Type B pancreatic cell (in vitro differentiated cells): ENCODE data around the gene ILRUN. TPM values are rescaled to one million over a fixed set of nuclear protein-coding genes. Genes with fewer than 3 reads are reported as not detected.

Source experiments
- DNase-seq: peaks from one replicate; pipeline ENCODE4 v3.0.0; 2021; ENCODE audit warnings: mixed read lengths; ENCODE audit not compliant: unreplicated experiment; ENCODE audit errors: extremely low spot score
- H3K27ac Mint-ChIP-seq: 2 replicates; pipeline ENCODE4 v1.8.0; 2021; ENCODE audit warnings: mild to moderate bottlenecking, mixed read lengths
- H3K27me3 Mint-ChIP-seq: 2 replicates; pipeline ENCODE4 v1.8.0; 2021; ENCODE audit warnings: mixed read lengths
- H3K36me3 Mint-ChIP-seq: 2 replicates; pipeline ENCODE4 v1.8.0; 2021; ENCODE audit warnings: mixed read lengths
- H3K4me1 Mint-ChIP-seq: one replicate; pipeline ENCODE4 v1.8.0; 2021; ENCODE audit warnings: mixed read lengths; ENCODE audit not compliant: unreplicated experiment
- H3K4me3 Mint-ChIP-seq: 2 replicates; pipeline ENCODE4 v1.8.0; 2021; ENCODE audit warnings: mild to moderate bottlenecking, mixed read lengths
- H3K9me3 Mint-ChIP-seq: 2 replicates; pipeline ENCODE4 v1.8.0; 2021; ENCODE audit warnings: mixed read lengths
- CTCF ChIP-seq: fragments of 200-600 bp; sonication (generic); conservative IDR thresholded peaks from 2 replicates; pipeline ENCODE4 v1.5.0; 2021; ENCODE audit warnings: antibody characterized with exemption, mild to moderate bottlenecking
- total RNA-seq: library from RNA; stranded (reverse); gene quantifications from 2 replicates; pipeline ENCODE4 v1.2.1, GENCODE V29; 2021; ENCODE audit warnings: low replicate concordance

ILRUN gene
- total RNA-seq, 1 donor from 2014 or later: 60.3 TPM

- no peaks in the 10 kb centered on the region for H3K9me3 Mint-ChIP-seq
- H3K36me3 Mint-ChIP-seq: no peaks in the 10 kb centered on the region
- DNase-seq: no peak
- TF ChIP-seq CTCF: no peak
- no peaks in the 10 kb centered on the region for H3K27me3 Mint-ChIP-seq
- peaks cover 8% of the 10 kb centered on the region for H3K4me1 Mint-ChIP-seq
- H3K4me3 Mint-ChIP-seq: no peak overlapping the region
- H3K27ac Mint-ChIP-seq: no peak overlapping the region
Observed at GRCh38 chr6:34709386-34709785, 12.8 kb upstream of the ILRUN start.

GRCh38 chr6:34705241-34705640 lies 8.7 kb upstream of the ILRUN start:
- no peak overlapping the region for H3K4me3 Mint-ChIP-seq
- peaks cover 8% of the 10 kb centered on the region for H3K4me1 Mint-ChIP-seq
- no peak for DNase-seq
- TF ChIP-seq CTCF: no peak
- no peak overlapping the region for H3K27ac Mint-ChIP-seq
- H3K9me3 Mint-ChIP-seq: no peaks in the 10 kb centered on the region
- no peaks in the 10 kb centered on the region for H3K27me3 Mint-ChIP-seq
- no peaks in the 10 kb centered on the region for H3K36me3 Mint-ChIP-seq

GRCh38 chr6:34701199-34701598 lies 4.6 kb upstream of the ILRUN start:
- Mint-ChIP-seq H3K9me3 (no peaks in the 10 kb centered on the region), H3K27me3 (no peaks in the 10 kb centered on the region)

GRCh38 chr6:34697904-34698559 lies 1.5 kb upstream of the ILRUN start:
- DNase-seq: no peak
- Mint-ChIP-seq H3K9me3 (no peaks in the 10 kb centered on the region), H3K4me1 (peaks cover 31% of the 10 kb centered on the region), H3K4me3 (peak overlapping the region; percentile 99), H3K27ac (no peak overlapping the region), H3K27me3 (no peaks in the 10 kb centered on the region), H3K36me3 (peaks cover 7% of the 10 kb centered on the region)
- TF ChIP-seq CTCF: no peak

More at GRCh38 chr6:34701199-34701598, 4.6 kb upstream of the ILRUN start:
- peaks cover 8% of the 10 kb centered on the region for H3K4me1 Mint-ChIP-seq
- H3K27ac Mint-ChIP-seq: peak overlapping the region; percentile 5
- no peak overlapping the region for H3K4me3 Mint-ChIP-seq
- TF ChIP-seq CTCF: no peak
- H3K36me3 Mint-ChIP-seq: no peaks in the 10 kb centered on the region
- DNase-seq: no peak

GRCh38 chr6:34697544-34697836 lies 923 bp upstream of the ILRUN start:
- Mint-ChIP-seq H3K27me3 (no peaks in the 10 kb centered on the region), H3K27ac (peak overlapping the region; percentile 97), H3K9me3 (no peaks in the 10 kb centered on the region), H3K4me1 (peaks cover 31% of the 10 kb centered on the region), H3K4me3 (peak overlapping the region; percentile 99), H3K36me3 (peaks cover 7% of the 10 kb centered on the region)
- no peak for DNase-seq
- TF ChIP-seq CTCF: no peak
